DLD1 (cell line): Measurements from ENCODE around the gene PNKD.

ENCODE experiments used
- in situ Hi-C: cut with HindIII; loops from 2 replicates; pipeline ENCODE4 v1.10.0; 2017; ENCODE audit warnings: low sequenced_read_pairs

Gene PNKD

DNA sequence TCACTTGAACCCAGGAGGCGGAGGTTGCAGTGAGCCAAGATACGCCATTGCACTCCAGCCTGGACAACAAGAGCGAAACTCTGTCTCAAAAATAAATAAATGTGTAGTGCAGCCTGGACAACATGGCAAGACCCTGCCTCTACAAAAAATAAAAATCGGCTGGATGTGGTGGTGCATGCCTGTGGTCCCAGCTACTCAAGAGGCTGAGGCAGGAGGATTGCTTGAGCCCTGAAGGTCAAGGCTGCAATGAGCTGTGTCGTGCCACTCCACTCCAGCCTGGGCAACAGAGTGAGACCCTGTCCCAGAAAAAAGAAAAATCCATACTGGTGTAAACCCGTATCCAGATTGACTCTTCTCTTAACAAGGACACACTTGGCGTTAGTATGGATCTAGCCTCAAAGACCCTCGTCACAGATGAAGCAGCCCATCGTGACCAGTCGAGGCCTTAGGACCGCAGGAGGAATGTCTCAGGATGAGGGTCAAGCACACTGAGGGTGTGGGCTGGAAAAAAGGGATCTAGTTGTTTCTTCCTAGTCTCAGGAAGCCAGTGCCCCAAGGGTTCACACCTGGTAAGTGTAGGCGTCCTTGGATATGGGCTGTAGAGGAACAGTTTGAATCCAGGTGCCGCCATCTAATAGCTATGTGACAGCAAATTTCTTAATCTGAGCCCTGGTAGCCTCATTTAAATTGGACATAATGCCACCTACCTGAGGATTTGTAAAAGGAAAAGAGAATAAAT is 13.5 kb upstream of the PNKD start:
- in situ Hi-C loops: no loop called here

DNA sequence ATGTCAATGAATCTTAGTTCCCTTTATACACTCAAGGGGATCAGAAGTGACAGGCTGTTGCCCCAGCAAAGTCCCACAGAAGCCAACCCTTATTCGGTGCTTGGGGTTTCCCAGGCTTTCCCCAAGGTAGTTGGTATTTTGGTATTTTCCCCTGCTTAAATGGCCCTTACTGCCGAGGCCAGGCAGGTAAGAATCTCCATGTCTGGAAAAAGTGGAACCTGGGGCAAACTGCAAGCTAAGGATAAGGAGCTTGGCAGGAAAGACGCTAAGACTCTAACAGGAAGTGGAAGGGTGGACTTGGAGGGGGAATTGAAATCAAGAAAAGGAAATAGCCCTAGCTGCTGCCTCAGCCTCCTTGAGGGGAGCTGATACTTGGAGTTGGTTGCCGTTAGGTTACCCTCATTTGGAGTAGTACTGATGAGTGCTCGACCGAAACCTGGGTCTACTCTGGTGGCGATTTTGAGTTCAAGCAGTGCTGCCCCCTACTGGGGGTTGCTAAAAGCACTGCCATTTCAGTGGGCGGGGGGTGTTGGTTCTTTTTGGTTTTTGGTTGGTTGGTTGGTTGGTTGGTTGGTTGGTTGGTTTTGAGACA is 12.8 kb upstream of the PNKD start:
- in situ Hi-C loops: no loop called here

DNA sequence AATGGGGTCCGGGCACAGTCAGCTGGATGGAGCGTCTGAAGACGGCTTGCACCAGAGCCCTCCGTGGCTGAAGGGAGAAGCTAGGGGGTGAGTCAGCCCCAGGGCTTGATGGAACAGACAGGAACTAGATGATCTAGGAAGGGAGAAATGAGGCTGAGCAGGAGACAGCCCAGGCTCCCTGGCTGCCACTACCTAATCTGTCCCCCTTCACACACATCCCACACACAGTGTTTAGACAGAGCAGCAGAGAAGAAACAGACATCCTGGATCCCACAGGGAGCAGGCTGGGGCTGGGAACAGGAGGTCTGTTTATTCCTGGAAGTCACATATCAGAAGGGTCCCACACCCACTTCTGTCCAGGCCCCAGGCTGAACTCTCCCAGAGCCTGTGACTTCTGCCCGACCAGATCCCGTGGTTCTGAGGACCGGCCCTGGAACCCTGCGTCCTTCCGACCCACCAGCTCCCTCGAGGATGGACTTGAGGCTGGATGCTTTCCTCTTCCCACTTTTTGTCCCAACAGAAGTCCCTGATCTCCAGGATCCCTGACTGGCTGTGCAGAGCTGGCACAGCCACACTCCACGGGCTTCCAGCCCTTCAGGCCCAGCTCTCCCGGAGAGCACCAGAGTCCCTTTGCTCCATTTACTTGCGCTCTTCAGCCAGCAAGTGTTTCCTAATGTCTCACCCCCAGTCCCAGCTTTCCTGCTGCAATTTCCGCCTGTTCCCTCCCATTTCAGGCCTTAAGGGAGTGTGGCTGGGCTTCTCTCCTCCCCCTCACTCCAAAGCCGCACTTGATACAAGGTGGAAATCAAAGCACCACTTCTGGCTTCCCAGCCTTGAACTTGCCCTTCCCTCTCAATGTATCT is 11.0 kb upstream of the PNKD start:
- in situ Hi-C loops: no loop called here

DNA sequence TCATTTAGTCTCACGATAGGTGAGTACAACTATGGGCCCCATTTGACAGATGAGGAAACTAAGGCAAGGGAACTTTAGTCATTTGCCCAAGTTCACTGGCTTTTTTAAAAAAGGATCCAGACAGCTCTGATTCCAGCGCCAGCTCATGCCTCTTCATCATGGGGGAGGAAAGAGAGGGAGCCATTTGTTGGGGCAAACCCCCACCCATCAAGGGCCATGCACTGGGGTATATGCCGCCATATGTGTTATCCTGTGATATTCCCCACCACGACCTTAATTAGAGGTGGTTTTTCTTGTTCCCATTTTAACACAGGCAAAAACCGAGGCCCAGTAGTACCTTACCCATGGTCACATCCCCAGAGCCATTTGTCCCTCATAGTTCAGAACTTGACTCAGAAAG is 10.2 kb upstream of the PNKD start:
- in situ Hi-C loops: no loop called here

DNA sequence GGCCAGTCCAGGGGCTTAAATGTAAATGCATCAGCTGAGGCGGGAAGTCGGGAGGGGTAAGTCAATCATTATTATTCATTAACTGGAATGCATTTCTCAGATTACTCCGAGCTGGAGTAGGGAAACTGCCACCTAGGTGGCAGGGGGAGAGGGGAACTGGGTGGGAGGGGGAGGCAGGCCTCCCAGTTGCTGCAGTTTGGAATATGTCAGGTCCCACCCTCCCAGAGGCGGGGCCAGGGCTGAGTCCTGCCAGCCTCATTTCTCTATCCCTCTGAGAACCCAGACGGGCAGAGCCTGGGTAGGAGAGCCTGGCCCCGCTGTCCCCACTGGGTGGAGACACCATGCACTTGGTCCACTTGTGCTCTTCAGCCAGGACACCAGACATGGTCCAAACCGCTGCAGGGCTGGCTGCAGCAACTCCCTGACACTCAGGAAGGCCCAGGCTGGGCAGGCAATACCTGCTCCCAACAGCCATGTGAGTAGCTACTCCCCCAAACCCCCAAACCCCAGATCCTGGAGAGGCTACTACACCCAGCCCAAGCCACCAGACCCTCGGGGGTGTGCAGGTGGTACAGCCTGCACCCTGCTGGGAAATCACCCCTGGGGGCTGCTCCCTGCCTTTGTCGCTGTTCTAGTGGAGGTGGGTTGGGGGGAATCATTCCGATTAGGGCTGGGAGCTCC is 9.4 kb upstream of the PNKD start, which contains the start of gene GPBAR1:
Gene GPBAR1 (plus strand): TSS at position 274 of the 681 bp plus-strand sequence. CDS start 1,710 bp downstream, outside the sequence.
- in situ Hi-C loops: no loop called here

DNA sequence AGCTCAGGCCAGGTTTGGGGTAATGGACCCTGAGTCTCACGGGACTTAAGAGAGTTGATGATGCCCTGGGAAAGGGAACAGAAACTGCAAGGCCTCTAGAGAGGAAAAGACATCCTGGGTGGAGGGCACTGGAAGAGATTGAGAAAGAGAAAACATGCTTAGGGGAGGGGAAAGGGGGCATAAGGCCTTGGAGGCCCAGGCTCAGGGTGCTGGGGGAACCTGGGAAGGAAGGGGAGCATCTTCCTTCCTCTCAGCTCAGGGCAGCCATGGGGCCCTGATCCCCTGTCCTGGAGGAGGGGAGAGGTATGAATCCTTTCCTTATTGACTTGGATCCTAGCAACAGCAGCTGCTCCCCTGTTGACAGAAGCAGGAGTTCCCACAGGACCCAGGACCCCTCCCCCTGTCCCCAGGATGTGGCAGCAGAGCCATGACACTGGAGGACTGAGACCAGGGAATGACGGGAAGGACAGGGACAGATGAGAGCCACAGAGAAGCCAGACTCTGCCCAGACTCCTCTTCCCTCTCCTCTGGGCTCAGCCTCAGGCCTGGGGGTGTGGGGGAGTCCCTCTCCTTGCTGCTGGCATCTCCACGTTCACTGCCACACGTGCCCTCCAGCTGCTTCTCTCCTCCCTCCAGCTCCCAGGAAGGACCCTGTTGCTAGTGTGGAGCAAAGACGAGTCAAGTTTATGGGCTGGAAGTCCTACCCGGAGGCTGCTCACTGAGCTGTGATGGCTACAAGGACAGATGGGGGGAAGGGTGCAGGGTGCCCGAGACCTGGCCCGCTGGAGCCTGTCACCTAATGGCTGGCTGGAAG is 8.7 kb upstream of the PNKD start:
- in situ Hi-C loops: no loop called here

DNA sequence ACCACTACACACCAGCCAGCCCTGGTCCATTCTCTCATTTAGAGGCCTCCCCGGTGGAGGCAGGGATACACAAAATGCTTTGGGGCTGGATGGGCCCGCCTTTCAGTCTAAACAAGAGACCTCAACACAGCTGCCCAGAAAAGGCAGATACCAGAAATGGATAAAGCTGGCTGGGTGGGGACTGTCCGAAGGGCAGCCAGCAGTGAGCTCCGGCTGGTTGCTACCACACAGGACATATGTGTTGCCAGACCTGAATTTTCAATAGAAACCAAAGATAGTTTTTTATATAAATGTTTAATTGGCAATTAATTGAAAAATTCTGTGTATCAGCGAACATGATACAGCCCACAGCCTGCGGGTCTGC is 8.1 kb upstream of the PNKD start:
- in situ Hi-C loops: no loop called here

DNA sequence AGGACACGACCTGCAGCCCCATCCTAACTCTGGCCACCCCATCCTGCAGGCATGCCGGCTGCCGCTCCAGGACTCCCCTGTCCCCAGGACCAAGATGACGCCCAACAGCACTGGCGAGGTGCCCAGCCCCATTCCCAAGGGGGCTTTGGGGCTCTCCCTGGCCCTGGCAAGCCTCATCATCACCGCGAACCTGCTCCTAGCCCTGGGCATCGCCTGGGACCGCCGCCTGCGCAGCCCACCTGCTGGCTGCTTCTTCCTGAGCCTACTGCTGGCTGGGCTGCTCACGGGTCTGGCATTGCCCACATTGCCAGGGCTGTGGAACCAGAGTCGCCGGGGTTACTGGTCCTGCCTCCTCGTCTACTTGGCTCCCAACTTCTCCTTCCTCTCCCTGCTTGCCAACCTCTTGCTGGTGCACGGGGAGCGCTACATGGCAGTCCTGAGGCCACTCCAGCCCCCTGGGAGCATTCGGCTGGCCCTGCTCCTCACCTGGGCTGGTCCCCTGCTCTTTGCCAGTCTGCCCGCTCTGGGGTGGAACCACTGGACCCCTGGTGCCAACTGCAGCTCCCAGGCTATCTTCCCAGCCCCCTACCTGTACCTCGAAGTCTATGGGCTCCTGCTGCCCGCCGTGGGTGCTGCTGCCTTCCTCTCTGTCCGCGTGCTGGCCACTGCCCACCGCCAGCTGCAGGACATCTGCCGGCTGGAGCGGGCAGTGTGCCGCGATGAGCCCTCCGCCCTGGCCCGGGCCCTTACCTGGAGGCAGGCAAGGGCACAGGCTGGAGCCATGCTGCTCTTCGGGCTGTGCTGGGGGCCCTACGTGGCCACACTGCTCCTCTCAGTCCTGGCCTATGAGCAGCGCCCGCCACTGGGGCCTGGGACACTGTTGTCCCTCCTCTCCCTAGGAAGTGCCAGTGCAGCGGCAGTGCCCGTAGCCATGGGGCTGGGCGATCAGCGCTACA is 7.4 kb upstream of the PNKD start:
- in situ Hi-C loops: no loop called here

DNA sequence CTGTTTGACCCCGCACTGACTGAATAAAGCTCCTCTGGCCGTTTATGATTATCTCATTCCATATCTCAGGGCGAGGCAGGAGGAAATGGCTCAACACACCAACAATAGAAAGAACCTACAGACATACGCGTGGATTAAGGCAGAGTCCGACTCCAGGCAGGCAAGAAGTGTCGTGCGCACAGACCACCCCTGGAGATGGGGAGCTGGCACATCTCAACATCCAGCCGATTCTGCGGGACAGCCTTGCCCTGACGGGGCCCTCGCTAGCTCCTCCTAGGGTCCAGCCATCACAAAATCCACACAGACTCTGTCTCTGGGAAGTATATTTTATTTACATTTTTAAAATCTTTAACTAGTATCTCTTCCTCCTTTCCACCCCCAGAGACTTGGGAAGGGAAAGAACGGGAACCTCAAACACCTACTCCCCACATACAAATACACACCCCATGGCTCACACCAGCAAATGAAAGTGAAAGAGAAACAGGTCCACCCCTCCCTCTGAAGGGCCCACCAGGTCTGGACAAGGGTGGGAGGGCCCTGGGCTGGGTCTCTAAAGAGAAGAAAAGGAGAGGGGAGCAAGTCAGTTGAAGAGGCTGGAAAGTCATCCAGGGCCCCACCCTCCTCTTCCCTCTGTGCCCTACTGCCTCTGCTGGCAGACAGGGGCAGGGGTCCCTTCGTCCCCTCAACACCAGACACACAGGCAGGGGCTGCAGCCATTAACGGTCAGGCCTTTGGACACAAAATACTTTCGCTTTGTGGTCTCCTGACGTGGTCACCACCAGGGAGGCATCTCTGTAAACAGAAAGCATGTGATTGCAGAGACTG is 6.3 kb upstream of the PNKD start:
- in situ Hi-C loops: no loop called here

DNA sequence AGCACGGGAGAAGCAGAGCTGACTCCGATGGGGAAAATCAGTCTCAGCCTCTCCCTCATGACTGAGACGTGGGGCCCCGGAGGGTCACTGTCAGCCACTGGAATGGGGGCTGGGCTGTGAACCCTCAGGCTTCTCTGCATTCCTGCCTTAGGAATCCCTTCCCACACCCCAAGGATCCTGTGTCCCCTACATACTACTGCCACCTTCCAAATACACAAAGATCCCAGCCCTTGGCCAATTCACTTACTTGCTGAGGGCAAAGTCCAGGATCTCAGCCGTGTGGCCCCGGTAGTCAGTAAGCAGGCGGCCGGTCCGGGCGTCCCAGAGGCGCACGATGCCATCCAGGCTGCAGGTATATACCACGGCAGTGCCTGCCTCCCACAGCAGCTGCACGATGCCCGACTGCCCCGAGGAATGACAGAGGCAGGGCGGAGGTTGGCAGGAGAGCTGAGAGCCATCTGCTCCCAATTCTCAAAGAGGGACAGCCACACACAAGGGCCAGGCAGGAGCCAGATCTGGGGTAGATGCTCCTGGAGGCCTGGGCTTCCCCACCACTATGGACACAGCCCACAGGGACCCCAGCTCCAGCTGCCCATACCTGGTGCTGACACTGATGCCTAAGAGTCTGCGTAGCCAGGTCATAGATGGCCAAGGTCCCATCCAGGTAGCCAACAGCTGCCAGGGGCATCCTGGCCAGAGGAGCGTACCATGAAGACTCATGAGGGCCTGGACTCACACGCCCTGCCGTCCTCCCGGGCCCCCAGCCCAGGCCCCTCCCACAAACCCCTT is 5.4 kb upstream of the PNKD start:
- in situ Hi-C loops: no loop called here

DNA sequence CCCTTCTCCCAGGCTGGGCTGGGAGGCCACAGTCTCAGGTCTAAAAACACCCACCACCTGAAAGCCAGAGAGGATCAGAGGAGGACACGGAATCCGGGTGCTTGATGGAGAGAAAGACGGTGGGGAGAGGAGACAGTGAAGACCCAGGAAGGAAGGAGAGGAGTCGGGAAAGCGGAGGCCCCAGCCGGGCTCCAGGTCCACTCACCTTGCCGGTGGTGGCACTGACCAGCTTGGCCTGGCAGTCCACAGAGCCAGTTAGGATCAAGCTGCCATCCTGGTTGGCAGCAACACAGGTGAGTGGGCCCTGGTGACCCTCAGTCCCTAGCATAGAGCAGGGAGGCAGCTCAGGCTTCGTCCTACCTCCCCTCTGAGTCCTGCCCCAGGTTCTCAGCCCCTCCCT is 4.7 kb upstream of the PNKD start:
- in situ Hi-C loops: no loop called here

DNA sequence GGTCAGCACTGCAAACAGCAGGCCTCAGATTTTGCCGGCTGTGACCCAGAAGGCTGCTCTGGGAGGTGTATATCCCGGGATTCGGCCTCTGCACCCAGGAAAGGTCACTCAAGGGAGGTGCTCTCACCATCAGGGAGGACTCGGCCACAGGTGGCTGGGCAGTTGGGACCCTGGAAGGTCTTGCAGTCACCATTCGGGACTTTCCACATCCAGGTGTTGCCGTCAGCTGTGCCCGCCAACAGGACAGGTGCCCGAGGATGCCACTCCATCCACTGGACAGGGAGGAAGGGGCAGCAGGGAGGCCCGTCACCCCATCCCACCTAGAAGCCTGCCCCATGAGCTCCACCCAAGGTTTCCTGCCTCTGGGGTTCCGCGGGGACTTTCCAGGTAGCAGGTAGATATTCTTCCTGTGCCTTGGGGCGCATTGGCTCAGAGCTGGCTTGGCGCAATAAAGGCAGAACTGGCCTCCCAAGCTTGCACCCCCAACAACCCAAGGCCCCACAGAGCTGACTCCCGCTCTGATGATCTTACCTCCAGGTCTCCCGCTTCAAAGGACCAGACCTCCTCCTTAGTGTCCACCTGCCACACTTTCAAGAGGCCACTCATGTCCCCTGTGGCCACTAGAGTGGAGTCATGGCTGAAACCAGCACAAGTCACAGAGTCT is 3.9 kb upstream of the PNKD start:
- in situ Hi-C loops: no loop called here

DNA sequence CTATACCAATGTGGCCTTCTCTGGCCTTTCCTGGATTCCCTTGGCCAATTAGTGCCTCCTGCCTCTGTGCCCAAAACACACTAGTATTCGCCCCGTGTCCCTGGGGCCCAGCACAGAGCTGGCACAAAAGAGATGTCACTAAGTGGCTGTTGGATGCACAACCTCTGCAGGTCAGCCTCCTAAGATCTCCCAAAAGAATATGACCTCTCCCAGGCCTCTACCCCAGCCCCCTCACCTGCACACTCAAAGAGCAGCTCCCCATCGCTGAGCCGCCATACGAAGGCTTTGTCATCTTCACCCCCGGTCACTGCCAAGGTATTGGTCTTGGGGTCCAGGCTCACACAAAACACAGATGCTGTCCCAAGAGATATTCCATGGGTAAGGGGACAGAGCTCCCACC is 3.1 kb upstream of the PNKD start:
- in situ Hi-C loops: no loop called here

DNA sequence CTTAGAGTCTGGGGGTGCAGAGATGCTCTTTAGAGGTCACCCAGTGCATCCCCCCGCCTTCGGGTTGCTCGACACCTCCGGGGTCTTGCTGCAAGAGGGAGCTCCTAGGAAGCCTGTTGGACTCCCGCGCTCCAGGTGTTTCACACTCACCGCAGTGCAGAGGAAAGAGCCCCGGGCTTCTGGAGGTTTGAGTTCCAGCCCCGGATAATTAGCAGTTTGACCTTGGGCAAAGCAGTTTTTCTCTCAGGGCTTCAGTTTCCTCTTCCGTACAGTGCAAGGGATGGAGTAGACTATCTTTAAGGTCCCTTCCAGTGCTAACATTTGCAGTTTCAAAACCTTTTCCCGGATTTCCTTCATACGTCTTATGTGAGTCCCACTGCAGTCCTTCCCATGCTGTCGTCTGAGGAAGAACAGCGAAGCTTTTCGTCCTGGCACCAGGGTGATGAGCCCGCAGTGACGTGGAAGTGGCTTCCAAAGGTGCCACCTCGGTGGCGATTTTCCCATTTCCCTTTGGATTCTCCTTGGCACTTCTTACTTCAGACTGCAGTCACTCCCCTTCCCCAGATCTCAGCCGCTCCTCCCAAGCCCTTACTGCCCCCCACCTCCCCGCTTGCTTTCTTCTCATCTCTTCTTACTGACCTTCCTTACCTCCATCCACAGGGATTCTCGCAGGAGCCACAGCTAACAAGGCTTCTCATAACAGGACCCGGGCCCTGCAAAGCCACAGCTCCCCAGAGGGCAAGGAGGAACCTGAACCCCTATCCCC is 585 bp downstream of the PNKD start:
- in situ Hi-C loops: no loop called here

DNA sequence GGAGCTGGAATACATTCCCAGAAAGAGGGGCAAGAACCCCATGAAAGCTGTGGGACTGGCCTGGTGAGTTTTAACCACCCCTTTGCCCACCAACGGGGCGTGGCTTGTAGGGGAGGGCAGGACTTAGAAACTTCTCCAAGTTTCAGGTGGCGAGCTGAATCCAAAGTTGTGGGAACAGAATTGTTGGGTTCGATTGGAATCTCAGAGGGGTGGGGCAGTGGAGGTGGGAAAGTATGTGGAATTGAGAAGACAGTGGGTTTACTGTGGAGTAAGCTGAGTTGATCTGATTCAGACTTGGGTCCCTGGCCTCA is 1.1 kb downstream of the PNKD start:
- in situ Hi-C loops: no loop called here

DNA sequence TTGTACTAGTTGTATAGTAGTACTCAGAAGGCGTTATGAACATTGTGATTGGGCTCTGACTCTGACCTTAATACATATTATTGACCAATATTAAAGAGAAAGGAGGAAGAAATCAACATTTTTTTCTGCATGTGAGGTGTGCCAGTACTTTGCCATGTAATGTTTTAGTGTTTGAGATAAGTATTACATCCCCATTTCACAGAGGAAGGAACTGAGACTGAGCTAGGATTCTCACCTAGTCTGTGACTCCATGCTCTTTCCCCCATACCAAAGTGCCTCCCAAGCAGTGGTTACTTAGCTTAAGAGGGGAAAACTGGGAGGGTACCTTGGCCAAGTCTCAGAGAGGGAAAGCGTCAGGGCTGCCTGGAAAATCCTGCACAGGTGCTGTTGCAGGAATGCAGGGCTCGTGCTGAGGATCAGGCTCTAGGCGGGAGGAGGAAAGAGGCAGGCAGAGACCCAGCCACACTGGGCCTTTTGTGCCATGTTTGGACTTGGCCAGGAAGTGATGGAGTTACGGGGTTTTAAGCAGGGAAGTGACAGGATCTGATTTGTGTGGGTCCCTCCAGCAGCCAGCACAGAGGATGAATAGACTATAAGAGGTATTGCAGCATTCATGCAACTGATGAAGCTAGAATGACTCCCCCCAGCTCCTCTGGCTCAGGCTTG is 1.7 kb downstream of the PNKD start:
- in situ Hi-C loops: no loop called here
